Tibial artery (tissue), 4 donors: ENCODE results near the gene CYP11A1.

Experiments used
- DNase-seq, 2 donors: peaks; one replicate each; pipeline ENCODE4 v3.0.0-alpha.2; 2019
- H3K27ac ChIP-seq, 2 donors: fragments of 200-600 bp; sonication (generic) in 1 of 2; 1 replicate in 1 of 2; 2 replicates in 1 of 2; pipeline ENCODE4 v1.5.1; 2018 to 2019; ENCODE audit warnings: mild to moderate bottlenecking in 1 of 2
- H3K27me3 ChIP-seq, 2 donors: fragments of 200-600 bp; sonication (generic) in 1 of 2; one replicate each; pipeline versions ENCODE4 v1.5.1 to v1.6.0; 2016 to 2019
- H3K36me3 ChIP-seq, 3 donors: fragments of 200-600 bp; sonication (generic) in 2 of 3; one replicate each; pipeline ENCODE4 v1.5.1; 2016 to 2019; ENCODE audit warnings: mild to moderate bottlenecking in 2 of 3
- H3K4me1 ChIP-seq, 4 donors: fragments of 200-600 bp; sonication (generic) in 2 of 4; 1 replicate in 3 of 4; 2 replicates in 1 of 4; pipeline ENCODE4 v1.5.1; 2016 to 2019
- H3K4me3 ChIP-seq, 2 donors: fragments of 200-600 bp; sonication (generic) in 1 of 2; 1 replicate in 1 of 2; 2 replicates in 1 of 2; pipeline ENCODE4 v1.5.1; 2018 to 2019; ENCODE audit warnings: mild to moderate bottlenecking in 2 of 2
- H3K9me3 ChIP-seq, 3 donors: fragments of 200-600 bp; sonication (generic) in 1 of 3; one replicate each; pipeline ENCODE4 v1.5.1; 2016 to 2019
- CTCF ChIP-seq, 2 experiments: fragments of 200-600 bp in 1 of 2; fragments of 450-650 bp in 1 of 2; IDR thresholded peaks; one replicate each; pipeline ENCODE4 v1.5.1; 2017 to 2019; ENCODE audit warnings: antibody characterized with exemption in 2 of 2, mild to moderate bottlenecking in 1 of 2, moderate library complexity in 1 of 2
- intact Hi-C: fragments of 100-400 bp; cut with DNase I; formaldehyde crosslinking; loops from one replicate; pipeline ENCODE4 v1.15.0; 2023; ENCODE audit warnings: low total_unique reads

The CYP11A1 gene

GRCh38 chr15:74373731-74374647, 6.5 kb upstream of the CYP11A1 start:
- peak; percentile 92 to 94 for DNase-seq
- peaks cover 0 to 19% (median 12%) of the 10 kb centered on the region in 4 donors for H3K4me1 ChIP-seq
- TF ChIP-seq CTCF (IDR thresholded peaks at IDR 0.05) = peak; percentile 85 to 87
- peaks cover 0 to 43% of the 10 kb centered on the region in 2 donors for H3K27me3 ChIP-seq
- no peaks in the 10 kb centered on the region for H3K36me3 ChIP-seq
- intact Hi-C loops = loop anchor here (5.0 kb wide), 1 partner anchor 258 kb away; no protein-coding TSS in a partner anchor
- H3K4me3 ChIP-seq = peak overlapping the region; percentile 56 to 58
- no peaks in the 10 kb centered on the region for H3K9me3 ChIP-seq
- peak overlapping the region in 1 of 2 donors; percentile 8 for H3K27ac ChIP-seq

GRCh38 chr15:74373056-74373650, 5.7 kb upstream of the CYP11A1 start:
- no peak overlapping the region for H3K4me3 ChIP-seq
- H3K9me3 ChIP-seq = no peaks in the 10 kb centered on the region
- H3K27me3 ChIP-seq = peaks cover 0 to 47% of the 10 kb centered on the region in 2 donors
- no peaks in the 10 kb centered on the region for H3K36me3 ChIP-seq
- intact Hi-C loops = loop anchor here (5.0 kb wide), 1 partner anchor 259 kb away; no protein-coding TSS in a partner anchor
- DNase-seq = no peak
- H3K4me1 ChIP-seq = peaks cover 0 to 19% (median 12%) of the 10 kb centered on the region in 4 donors
- H3K27ac ChIP-seq = no peak overlapping the region
- no peak for TF ChIP-seq CTCF (IDR thresholded peaks at IDR 0.05)

- TF ChIP-seq CTCF (IDR thresholded peaks at IDR 0.05) = no peak
- no peak overlapping the region for H3K27ac ChIP-seq
- no peaks in the 10 kb centered on the region for H3K36me3 ChIP-seq
- H3K27me3 ChIP-seq = peaks cover 0 to 64% of the 10 kb centered on the region in 2 donors
- no peaks in the 10 kb centered on the region for H3K9me3 ChIP-seq
- H3K4me1 ChIP-seq = peaks cover 0 to 32% (median 22%) of the 10 kb centered on the region in 4 donors
- no peak overlapping the region for H3K4me3 ChIP-seq
- DNase-seq = no peak
- intact Hi-C loops = loop anchor here (5.0 kb wide), 1 partner anchor 262 kb away; no protein-coding TSS in a partner anchor
These were observed 3.0 kb upstream of the CYP11A1 start for GRCh38 chr15:74370471-74370870.

- no peaks in the 10 kb centered on the region for H3K36me3 ChIP-seq
- intact Hi-C loops = loop anchor here (5.0 kb wide), 1 partner anchor 263 kb away; no protein-coding TSS in a partner anchor
- no peak overlapping the region for H3K4me3 ChIP-seq
- H3K27ac ChIP-seq = no peak overlapping the region
- peaks cover 0 to 31% (median 19%) of the 10 kb centered on the region in 4 donors for H3K4me1 ChIP-seq
- peaks cover 0 to 66% of the 10 kb centered on the region in 2 donors for H3K27me3 ChIP-seq
- TF ChIP-seq CTCF (IDR thresholded peaks at IDR 0.05) = no peak
- no peaks in the 10 kb centered on the region for H3K9me3 ChIP-seq
- DNase-seq = peak in 1 of 2 donors; percentile 24
These were observed 2.3 kb upstream of the CYP11A1 start for GRCh38 chr15:74369756-74370155.

GRCh38 chr15:74369084-74369745, 1.8 kb upstream of the CYP11A1 start:
- no peak for TF ChIP-seq CTCF (IDR thresholded peaks at IDR 0.05)
- DNase-seq = peak in 1 of 2 donors; percentile 21
- H3K4me3 ChIP-seq = no peak overlapping the region
- H3K27me3 ChIP-seq = peaks cover 0 to 66% of the 10 kb centered on the region in 2 donors
- H3K27ac ChIP-seq = no peak overlapping the region
- no peaks in the 10 kb centered on the region for H3K9me3 ChIP-seq
- no peaks in the 10 kb centered on the region for H3K36me3 ChIP-seq
- intact Hi-C loops = no loop called here
- peaks cover 0 to 25% (median 15%) of the 10 kb centered on the region in 4 donors for H3K4me1 ChIP-seq
